GM06990 (cell line): ENCODE data around the gene CDK7.

Experiments
- DNase-seq: peaks from one replicate; pipeline ENCODE4 v3.0.0-alpha.2; 2011; ENCODE audit not compliant: insufficient read length; ENCODE audit errors: extremely low read depth
- H3K27me3 ChIP-seq: replicated peaks from 2 replicates; pipeline ENCODE4 v1.6.0; 2011; ENCODE audit warnings: low read length; ENCODE audit not compliant: control insufficient read depth, insufficient read depth
- H3K36me3 ChIP-seq: 2 replicates; pipeline ENCODE4 v1.5.1; 2011; ENCODE audit warnings: low read length; ENCODE audit not compliant: control insufficient read depth, insufficient read depth
- H3K4me3 ChIP-seq: replicated peaks from 2 replicates; pipeline ENCODE4 v1.5.1; 2011; ENCODE audit warnings: low read depth, mild to moderate bottlenecking, control low read depth, low read length
- TF ChIP-seq, protein P1 (sequence below): IDR thresholded peaks from 2 replicates; pipeline ENCODE4 v1.5.1; 2011; ENCODE audit warnings: low read length, control low read depth, mild to moderate bottlenecking, inconsistent platforms; ENCODE audit not compliant: insufficient read depth, poor library complexity, severe bottlenecking

Gene CDK7

GRCh38 chr5:69270840-69271239 is 36.2 kb downstream of the CDK7 start:
- no peak for DNase-seq
- TF ChIP-seq, protein P1, sequence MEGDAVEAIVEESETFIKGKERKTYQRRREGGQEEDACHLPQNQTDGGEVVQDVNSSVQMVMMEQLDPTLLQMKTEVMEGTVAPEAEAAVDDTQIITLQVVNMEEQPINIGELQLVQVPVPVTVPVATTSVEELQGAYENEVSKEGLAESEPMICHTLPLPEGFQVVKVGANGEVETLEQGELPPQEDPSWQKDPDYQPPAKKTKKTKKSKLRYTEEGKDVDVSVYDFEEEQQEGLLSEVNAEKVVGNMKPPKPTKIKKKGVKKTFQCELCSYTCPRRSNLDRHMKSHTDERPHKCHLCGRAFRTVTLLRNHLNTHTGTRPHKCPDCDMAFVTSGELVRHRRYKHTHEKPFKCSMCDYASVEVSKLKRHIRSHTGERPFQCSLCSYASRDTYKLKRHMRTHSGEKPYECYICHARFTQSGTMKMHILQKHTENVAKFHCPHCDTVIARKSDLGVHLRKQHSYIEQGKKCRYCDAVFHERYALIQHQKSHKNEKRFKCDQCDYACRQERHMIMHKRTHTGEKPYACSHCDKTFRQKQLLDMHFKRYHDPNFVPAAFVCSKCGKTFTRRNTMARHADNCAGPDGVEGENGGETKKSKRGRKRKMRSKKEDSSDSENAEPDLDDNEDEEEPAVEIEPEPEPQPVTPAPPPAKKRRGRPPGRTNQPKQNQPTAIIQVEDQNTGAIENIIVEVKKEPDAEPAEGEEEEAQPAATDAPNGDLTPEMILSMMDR, result no peak
- H3K36me3 ChIP-seq, result peaks cover 3% of the 10 kb centered on the region
- H3K4me3 ChIP-seq, result no peak overlapping the region
- H3K27me3 ChIP-seq, result no peaks in the 10 kb centered on the region

DNA sequence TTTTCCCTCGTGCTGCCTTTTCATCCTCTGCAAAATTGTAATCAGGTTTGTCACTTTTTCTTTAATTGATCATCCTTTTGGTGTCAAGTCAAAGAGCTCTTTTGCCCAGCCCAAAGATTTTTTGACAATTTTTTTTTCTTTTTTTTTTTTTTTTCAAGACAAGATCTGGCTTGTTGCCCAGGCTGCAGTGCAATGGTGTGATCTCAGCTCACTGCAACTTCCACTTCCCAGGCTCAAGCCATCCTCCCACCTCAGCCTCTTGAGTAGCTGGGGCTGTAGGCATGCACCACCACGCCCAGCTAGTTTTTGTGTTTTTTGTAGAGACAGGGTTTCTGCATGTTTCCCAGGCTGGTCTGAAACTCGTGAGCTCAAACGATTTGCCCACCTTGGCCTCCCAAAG is 36.7 kb downstream of the CDK7 start:
- no peak overlapping the region for H3K4me3 ChIP-seq
- peaks cover 1% of the 10 kb centered on the region for H3K36me3 ChIP-seq
- TF ChIP-seq, protein P1, result no peak
- DNase-seq, result no peak
- no peaks in the 10 kb centered on the region for H3K27me3 ChIP-seq

- no peak overlapping the region for H3K4me3 ChIP-seq
- no peak for DNase-seq
- peaks cover 6% of the 10 kb centered on the region for H3K36me3 ChIP-seq
- H3K27me3 ChIP-seq, result no peaks in the 10 kb centered on the region
- TF ChIP-seq, protein P1, result no peak
Observed at GRCh38 chr5:69275563-69275962, 40.9 kb downstream of the CDK7 start.

GRCh38 chr5:69276422-69277174 is 41.9 kb downstream of the CDK7 start:
- Histone ChIP-seq H3K27me3 (no peaks in the 10 kb centered on the region), H3K36me3 (peaks cover 5% of the 10 kb centered on the region), H3K4me3 (no peak overlapping the region)
- TF ChIP-seq, protein P1, result no peak
- no peak for DNase-seq

DNA sequence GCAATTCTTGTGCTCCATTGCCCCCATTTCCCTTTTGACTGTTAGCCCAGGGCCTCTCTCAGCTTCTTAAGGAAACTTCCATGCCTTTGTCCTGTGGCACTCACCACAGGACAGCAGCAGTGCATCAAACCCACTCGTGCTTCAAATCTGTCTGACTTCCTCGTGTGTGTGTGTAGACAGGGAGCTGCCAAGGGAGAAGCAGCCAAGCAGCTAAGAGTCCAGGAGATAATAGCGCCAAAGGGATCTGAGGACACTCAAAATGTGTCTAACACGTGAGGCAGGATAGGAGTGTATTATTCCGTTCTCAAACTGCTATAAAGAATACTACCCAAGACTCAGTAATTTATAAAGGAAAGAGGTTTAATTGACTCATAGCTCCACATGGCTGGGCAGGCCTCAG is 44.8 kb downstream of the CDK7 start:
- peaks cover 5% of the 10 kb centered on the region for H3K36me3 ChIP-seq
- TF ChIP-seq, protein P1, result no peak
- H3K4me3 ChIP-seq, result no peak overlapping the region
- H3K27me3 ChIP-seq, result no peaks in the 10 kb centered on the region
- no peak for DNase-seq
